Hematopoietic multipotent progenitor cell treated with erythropoietin and hydrocortisone succinate and interleukin-3 and kit ligand, for 17 days (in vitro differentiated cells): ENCODE measurements around the gene SPACA7.
"Not testable (repeated sequence)": the region's sequence is repeated elsewhere in the genome, so short reads cannot be mapped to it uniquely, and the experiment has no call there.

Source experiments
- DNase-seq: peaks from one replicate; pipeline ENCODE4 v3.0.0-alpha.2; 2015; ENCODE audit warnings: low spot score

Gene SPACA7

GRCh38 chr13:112424098-112424497 is 47.9 kb downstream of the SPACA7 start:
- DNase-seq: no peak

GRCh38 chr13:112428704-112429103 is 52.5 kb downstream of the SPACA7 start:
- no peak for DNase-seq

- no peak for DNase-seq
Observed at GRCh38 chr13:112431734-112432133, 55.6 kb downstream of the SPACA7 start.

GRCh38 chr13:112432734-112433133 is 56.6 kb downstream of the SPACA7 start:
- not testable (repeated sequence) for DNase-seq

GRCh38 chr13:112433517-112433916 is 57.4 kb downstream of the SPACA7 start:
- DNase-seq: not testable (repeated sequence)

GRCh38 chr13:112434032-112434431 is 57.9 kb downstream of the SPACA7 start:
- DNase-seq: no peak

- no peak for DNase-seq
Observed at GRCh38 chr13:112434937-112435523, 58.9 kb downstream of the SPACA7 start.

- DNase-seq: no peak
Observed at GRCh38 chr13:112435973-112436372, 59.8 kb downstream of the SPACA7 start.

GRCh38 chr13:112438094-112438493 is 61.9 kb downstream of the SPACA7 start:
- no peak for DNase-seq

GRCh38 chr13:112438515-112438914 is 62.4 kb downstream of the SPACA7 start:
- DNase-seq: no peak

- DNase-seq: no peak
Observed at GRCh38 chr13:112441226-112441625, 65.1 kb downstream of the SPACA7 start.

- no peak for DNase-seq
Observed at GRCh38 chr13:112441779-112442310, 65.7 kb downstream of the SPACA7 start.

GRCh38 chr13:112442483-112443090 is 66.4 kb downstream of the SPACA7 start:
- no peak for DNase-seq

GRCh38 chr13:112443191-112443994 is 67.2 kb downstream of the SPACA7 start:
- DNase-seq: no peak

GRCh38 chr13:112443995-112444311 is 67.8 kb downstream of the SPACA7 start:
- peak; percentile 6 for DNase-seq

GRCh38 chr13:112444416-112445399 is 68.6 kb downstream of the SPACA7 start:
- DNase-seq: no peak

GRCh38 chr13:112445411-112446271 is 69.5 kb downstream of the SPACA7 start:
- DNase-seq: no peak

GRCh38 chr13:112446347-112446861 is 70.2 kb downstream of the SPACA7 start:
- DNase-seq: no peak

GRCh38 chr13:112446867-112447266 is 70.7 kb downstream of the SPACA7 start:
- DNase-seq: no peak

- no peak for DNase-seq
Observed at GRCh38 chr13:112447306-112447705, 71.2 kb downstream of the SPACA7 start.
